Sciatic nerve (tissue), 2 donors: Measurements from ENCODE around the gene ARHGAP30. TPM values are rescaled to one million over a fixed set of nuclear protein-coding genes. Genes with fewer than 3 reads are reported as not detected.
A peak's percentile ranks its signal among the peaks of the same experiment; 100 is the strongest.

Source experiments
- ATAC-seq: fragments of 200-7000 bp; cut with Tn5 transposase; one replicate; pipeline ENCODE4 v1.9.1; 2020; ENCODE audit warnings: mild to moderate bottlenecking, moderate library complexity
- DNase-seq: peaks from one replicate; pipeline ENCODE4 v3.0.0-alpha.2; 2020; ENCODE audit warnings: low spot score
- intact Hi-C: fragments of 100-400 bp; cut with DNase I; formaldehyde crosslinking; loops from one replicate; pipeline ENCODE4 v1.14.2; 2022
- total RNA-seq: library from RNA; stranded (reverse); fragmentation: NEBNext Ultra II Directional; extraction: Animal tissue kit (Norgen Biotek cat#: 25700); gene quantifications from one replicate; pipeline ENCODE4 v1.2.1, GENCODE V29; 2021
- donor health status: DM: no; HTN: no; CAD: no.
- donor health status: DM: no; HTN: no; CAD: no.

ARHGAP30 gene
- total RNA-seq, 1 donor from 2014 or later: 13.7 TPM

- intact Hi-C loops: loop anchor here (10.0 kb wide), 1 partner anchor 98 kb away; no protein-coding TSS in a partner anchor
- no peak for ATAC-seq
- DNase-seq: no peak
Measured at GRCh38 chr1:161092621-161093028, 22.9 kb upstream of the ARHGAP30 start.

GRCh38 chr1:161091796-161092507 lies 22.3 kb upstream of the ARHGAP30 start:
- intact Hi-C loops: loop anchor here (10.0 kb wide), 1 partner anchor 97 kb away; no protein-coding TSS in a partner anchor
- ATAC-seq (no peak), DNase-seq (no peak)

DNA sequence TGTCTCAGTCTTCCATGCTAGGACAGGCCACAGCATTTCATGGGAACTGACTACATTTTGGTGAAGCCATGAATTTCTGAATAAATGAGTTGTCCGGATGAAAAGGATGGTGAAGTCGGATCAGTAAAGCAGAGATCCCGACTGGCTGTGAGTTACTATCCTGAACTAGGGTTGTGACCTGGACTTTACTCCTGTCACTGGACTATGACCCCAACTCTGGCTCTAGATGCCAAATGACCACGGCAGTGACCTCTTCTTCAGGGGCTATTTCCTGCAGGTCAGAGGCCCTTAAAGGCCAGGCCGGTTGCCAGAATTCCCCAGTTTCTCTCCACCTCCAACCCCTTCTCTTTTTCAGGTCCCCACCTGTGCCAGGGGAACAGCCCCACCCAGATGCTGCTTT lies 21.4 kb upstream of the ARHGAP30 start:
- DNase-seq: no peak
- ATAC-seq: no peak
- intact Hi-C loops: loop anchor here (10.0 kb wide), 1 partner anchor 96 kb away; no protein-coding TSS in a partner anchor

DNA sequence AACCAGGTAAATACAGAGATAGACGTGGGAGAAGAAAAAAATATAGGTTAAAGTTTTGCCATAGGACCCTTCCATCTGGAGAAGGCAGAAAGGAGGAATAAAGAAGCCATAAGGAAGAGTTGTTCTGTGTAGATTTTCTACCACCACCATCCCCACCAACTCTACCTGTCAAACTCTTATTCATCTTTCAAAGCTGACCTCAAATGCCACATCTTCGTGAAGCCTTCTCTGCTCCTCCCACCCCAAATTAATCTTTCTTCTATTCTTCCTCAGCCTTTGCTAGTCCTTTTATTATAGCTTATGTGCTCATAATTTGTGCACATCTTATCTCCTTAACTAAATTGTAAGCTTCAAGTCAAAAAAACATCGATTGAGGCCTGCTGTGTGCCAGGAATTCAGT lies 20.9 kb upstream of the ARHGAP30 start:
- intact Hi-C loops: loop anchor here (10.0 kb wide), 1 partner anchor 96 kb away; no protein-coding TSS in a partner anchor
- no peak for ATAC-seq
- no peak for DNase-seq

DNA sequence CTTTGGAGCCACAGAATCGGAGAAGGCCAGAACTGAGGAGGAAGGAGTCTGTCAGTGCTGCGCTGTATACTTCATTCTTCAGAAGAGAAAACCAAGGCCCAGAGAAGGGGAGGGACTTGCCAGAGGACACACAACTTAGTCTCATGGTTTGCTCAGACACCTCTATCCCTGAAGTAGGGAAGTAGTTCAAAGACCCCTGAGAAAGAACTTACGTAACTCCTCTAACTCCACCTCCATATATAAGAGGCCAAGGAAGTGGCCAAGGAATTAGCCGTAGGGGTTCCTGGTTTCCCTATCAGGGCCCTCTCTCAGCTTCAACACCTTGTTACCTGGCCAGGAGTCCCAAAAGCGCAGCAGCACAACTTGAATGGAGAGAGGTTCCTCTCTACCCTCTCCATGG lies 20.2 kb upstream of the ARHGAP30 start:
- intact Hi-C loops: loop anchor here (10.0 kb wide), 1 partner anchor 95 kb away; no protein-coding TSS in a partner anchor
- DNase-seq: no peak
- ATAC-seq: no peak

GRCh38 chr1:161089251-161089924 lies 19.7 kb upstream of the ARHGAP30 start, which contains the start of gene NECTIN4:
NECTIN4 (minus strand) TSS chr1:161089558; CDS start chr1:161089296, 262 bp downstream.
- DNase-seq (peak; percentile 42), ATAC-seq (no peak)
- intact Hi-C loops: no loop called here

DNA sequence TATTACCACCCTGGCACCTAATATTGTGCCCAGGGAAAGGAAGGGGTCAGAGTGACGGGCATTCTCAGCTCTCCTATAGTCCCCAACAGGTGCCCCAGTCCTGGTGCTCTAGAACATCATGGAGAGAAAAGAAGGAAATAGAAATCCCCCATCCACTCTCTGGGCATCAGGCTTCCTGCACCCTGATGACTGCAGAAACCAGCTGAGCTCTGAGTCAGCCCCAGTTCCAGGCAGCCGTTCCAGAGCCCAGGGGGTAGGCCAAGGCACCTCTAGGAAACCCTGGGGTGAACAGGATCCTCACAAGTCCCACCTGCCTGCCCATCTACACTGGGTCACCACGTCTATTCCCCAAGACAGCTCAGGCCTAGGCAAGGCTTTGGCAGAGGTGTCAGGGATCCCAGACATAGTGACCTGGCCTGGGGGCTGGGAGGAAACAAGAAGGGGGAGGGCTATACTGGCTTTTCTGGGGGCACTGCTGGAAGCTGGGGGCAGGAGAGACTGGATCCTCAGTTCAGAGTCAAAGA lies 19.0 kb upstream of the ARHGAP30 start:
- ATAC-seq (no peak), DNase-seq (no peak)
- intact Hi-C loops: no loop called here

DNA sequence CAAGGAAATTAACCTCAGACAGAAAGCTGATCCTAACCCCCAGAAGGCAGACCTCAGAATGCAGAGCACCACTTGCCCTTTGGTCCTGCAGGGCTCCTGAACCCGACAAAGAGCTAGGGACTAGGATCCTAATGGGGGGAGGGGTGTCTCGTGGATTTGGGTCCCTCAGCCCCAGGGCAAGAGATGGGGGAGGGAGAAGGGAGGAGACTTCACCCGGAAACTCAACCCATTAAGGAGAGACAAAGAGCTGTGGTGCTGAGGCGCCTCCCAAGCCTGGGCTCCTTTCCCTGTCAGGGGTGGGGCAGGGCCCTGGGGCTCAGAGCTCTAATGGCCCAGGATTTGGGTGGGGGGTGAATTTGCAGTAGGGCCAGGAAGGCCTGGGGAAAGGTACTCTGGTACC lies 16.8 kb upstream of the ARHGAP30 start:
- DNase-seq (no peak), ATAC-seq (no peak)
- intact Hi-C loops: no loop called here

DNA sequence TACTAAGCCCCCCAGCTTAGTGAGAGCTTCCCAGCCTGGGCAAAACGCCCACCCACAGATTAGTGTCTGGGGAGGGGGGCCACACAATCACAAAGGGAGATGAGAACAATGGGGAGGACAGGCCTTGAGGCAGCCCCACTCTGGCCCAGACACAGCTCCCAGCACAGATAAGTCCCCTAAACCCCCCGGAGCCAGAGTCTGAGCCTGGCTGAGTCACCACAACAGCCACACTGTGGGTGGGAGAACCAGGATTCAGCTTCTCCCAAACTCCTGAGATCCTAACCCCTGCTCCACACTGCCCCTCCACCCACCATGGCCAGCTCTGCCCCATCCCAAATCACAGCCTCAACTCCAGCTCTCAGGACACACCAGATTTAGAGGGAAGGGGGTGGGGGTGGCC lies 15.5 kb upstream of the ARHGAP30 start:
- no peak for ATAC-seq
- intact Hi-C loops: no loop called here
- DNase-seq: no peak

DNA sequence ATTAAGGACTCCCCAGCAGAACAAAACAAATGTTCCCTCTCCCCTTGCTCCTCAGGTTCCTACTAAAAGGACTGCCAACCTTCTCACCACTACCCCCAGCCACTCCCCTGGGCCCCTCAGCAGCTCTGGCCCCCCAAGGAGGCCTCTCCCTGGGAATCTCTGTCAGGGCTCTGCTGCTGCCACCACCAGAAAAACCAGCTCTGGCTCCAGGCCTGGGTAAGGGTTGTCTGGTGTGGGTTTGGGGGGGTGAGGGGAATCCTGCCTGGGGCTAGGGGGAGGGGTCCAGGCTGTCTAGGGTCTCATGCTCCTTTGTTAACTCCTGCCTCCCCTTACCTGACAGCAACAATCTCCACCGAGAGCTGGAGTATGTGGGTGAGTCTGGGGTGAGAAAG lies 14.9 kb upstream of the ARHGAP30 start:
- intact Hi-C loops: no loop called here
- no peak for ATAC-seq

GRCh38 chr1:161083748-161084596 lies 14.3 kb upstream of the ARHGAP30 start:
- ATAC-seq: no peak
- intact Hi-C loops: no loop called here
- no peak for DNase-seq

More for the DNA sequence above, 14.9 kb upstream of the ARHGAP30 start:
- no peak for DNase-seq

GRCh38 chr1:161082996-161083747 lies 13.5 kb upstream of the ARHGAP30 start:
- peak; percentile 87 for ATAC-seq
- intact Hi-C loops: no loop called here
- DNase-seq: no peak

DNA sequence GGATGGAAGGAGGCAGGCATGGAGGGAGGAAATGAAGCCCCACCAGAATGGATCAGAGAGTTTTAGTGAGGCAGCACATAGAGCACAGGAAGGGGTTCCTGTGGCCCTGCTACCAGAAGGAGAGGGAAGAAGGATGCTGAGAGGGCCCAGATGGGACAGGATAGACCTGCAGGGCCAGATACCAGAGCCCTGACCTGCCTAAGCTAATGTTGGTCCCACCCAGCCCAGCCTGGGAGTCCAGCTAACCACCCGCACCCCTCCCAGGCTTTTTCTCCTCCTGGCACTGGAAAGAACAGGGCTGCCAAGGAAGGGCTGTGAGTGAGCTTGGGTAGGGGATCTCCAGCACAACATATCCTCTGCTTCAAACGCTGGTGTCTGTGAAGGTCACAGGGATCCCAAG lies 12.8 kb upstream of the ARHGAP30 start:
- DNase-seq (no peak), ATAC-seq (no peak)
- intact Hi-C loops: no loop called here

DNA sequence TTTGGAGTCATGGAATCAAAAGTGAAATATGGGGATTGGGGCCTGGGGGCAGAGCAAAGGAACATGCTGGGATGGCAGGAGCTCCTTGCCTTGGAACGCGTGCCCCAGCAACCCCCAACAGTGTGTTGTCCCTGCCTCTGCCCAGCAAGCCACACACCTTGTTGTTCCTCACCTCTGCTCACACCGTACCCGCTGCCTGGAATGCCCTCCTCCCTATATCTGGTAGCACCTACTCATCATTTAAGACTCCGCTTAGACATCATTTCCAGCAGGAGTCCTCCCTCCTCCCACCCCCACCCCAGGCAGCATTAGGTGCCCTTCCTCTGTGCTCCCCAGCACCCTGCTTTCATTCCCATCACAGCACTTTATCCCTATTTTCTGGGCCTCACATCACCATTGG lies 11.8 kb upstream of the ARHGAP30 start:
- DNase-seq (no peak), ATAC-seq (no peak)
- intact Hi-C loops: no loop called here

GRCh38 chr1:161080441-161081405 lies 11.0 kb upstream of the ARHGAP30 start:
- ATAC-seq (no peak), DNase-seq (no peak)
- intact Hi-C loops: no loop called here

DNA sequence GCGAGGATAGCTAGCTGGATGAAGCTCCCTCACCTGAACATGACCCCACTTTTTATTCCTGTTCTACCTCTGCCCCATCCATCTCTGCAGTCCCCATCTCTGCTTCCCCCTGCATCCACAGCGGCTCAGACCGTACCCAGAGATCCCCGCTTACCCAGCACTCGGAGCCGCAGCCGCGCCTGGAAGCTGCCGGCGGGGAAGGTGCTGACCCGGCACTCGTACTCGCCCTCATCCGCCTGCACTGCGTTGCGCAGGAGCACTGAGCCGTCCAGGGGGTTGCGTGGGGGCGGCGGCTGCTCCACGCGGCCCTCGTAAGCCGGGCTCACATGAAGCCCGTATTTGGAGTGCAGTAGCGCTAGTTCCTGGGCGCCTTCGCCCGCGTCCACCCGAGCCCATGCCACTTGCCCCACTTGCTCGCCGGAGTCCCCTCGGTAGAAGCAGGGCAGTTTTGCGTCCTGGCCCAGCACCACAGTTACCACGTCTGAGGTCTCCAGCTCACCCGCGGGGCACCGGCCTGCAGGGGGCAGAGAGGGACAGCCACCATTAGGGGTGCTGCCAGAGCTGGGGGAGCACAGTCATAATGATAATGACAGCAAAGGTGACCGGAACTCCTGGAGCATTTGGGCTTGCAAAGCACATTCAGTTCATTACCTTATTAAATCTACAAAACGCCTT lies 9.9 kb upstream of the ARHGAP30 start:
- intact Hi-C loops: no loop called here
- ATAC-seq (no peak), DNase-seq (no peak)

- no peak for ATAC-seq
- no peak for DNase-seq
- intact Hi-C loops: no loop called here
Measured at GRCh38 chr1:161077426-161077825, 7.7 kb upstream of the ARHGAP30 start.
